ENCODE results near the gene HPCAL4.

HPCAL4 gene

GRCh38 chr1:39648496-39648895, 42.7 kb downstream of the HPCAL4 start:
- no peak for DNase-seq (ENCODE audit: low read depth)

GRCh38 chr1:39647247-39647646, 44.0 kb downstream of the HPCAL4 start:
- no peak for DNase-seq (ENCODE audit: low read depth)

GRCh38 chr1:39646232-39647081, 44.8 kb downstream of the HPCAL4 start:
- DNase-seq (ENCODE audit: low read depth), result no peak

GRCh38 chr1:39645411-39646043, 45.7 kb downstream of the HPCAL4 start:
- DNase-seq (ENCODE audit: low read depth), result no peak

GRCh38 chr1:39643705-39644104, 47.5 kb downstream of the HPCAL4 start:
- no peak for DNase-seq (ENCODE audit: low read depth)

GRCh38 chr1:39642796-39643195, 48.4 kb downstream of the HPCAL4 start:
- DNase-seq (ENCODE audit: low read depth), result no peak

- DNase-seq (ENCODE audit: low read depth), result no peak
These were observed 50.4 kb downstream of the HPCAL4 start for GRCh38 chr1:39640861-39641260.

GRCh38 chr1:39639305-39640130, 51.7 kb downstream of the HPCAL4 start, which contains the start of gene HEYL:
Gene HEYL, minus strand, starts transcription at chr1:39639643. Its CDS starts 18 bp downstream, at chr1:39639625.
- DNase-seq (ENCODE audit: low read depth), result peak; percentile 39

GRCh38 chr1:39638965-39639304, 52.3 kb downstream of the HPCAL4 start:
- no peak for DNase-seq (ENCODE audit: low read depth)

- no peak for DNase-seq (ENCODE audit: low read depth)
These were observed 53.9 kb downstream of the HPCAL4 start for GRCh38 chr1:39637361-39637760.

GRCh38 chr1:39635871-39636210, 55.4 kb downstream of the HPCAL4 start:
- no peak for DNase-seq (ENCODE audit: low read depth)

GRCh38 chr1:39635205-39635870, 55.9 kb downstream of the HPCAL4 start:
- DNase-seq (ENCODE audit: low read depth), result no peak

GRCh38 chr1:39633422-39633821, 57.8 kb downstream of the HPCAL4 start:
- DNase-seq (ENCODE audit: low read depth), result no peak

GRCh38 chr1:39632682-39633417, 58.4 kb downstream of the HPCAL4 start:
- DNase-seq (ENCODE audit: low read depth), result no peak

- DNase-seq (ENCODE audit: low read depth), result no peak
These were observed 58.9 kb downstream of the HPCAL4 start for GRCh38 chr1:39632323-39632681.

- DNase-seq (ENCODE audit: low read depth), result no peak
These were observed 59.6 kb downstream of the HPCAL4 start for GRCh38 chr1:39631361-39632322.

GRCh38 chr1:39628807-39629350, 62.4 kb downstream of the HPCAL4 start:
- no peak for DNase-seq (ENCODE audit: low read depth)
